T47D (cell line): ENCODE measurements around the gene NAV3.

ENCODE experiments used
- DNase-seq, 2 experiments: peaks; one replicate each; pipeline versions ENCODE4 v3.0.0 to v3.0.0-alpha.2; 2011 to 2012; ENCODE audit warnings: low read depth in 1 of 2, low spot score in 1 of 2
- JUND ChIP-seq: IDR thresholded peaks from 2 replicates; pipeline ENCODE4 v1.6.1; 2012; ENCODE audit warnings: low read depth
- in situ Hi-C: cut with HindIII; loops from 2 replicates; pipeline ENCODE4 v1.10.0; 2016; ENCODE audit warnings: low sequenced_read_pairs, low pct_unique_long_range_greater_than_20kb

Gene NAV3

GRCh38 chr12:78018171-78018910 lies 187.6 kb downstream of the NAV3 start:
- in situ Hi-C loops = no loop called here
- no peak for TF ChIP-seq JUND
- DNase-seq = no peak

GRCh38 chr12:78018939-78019338 lies 188.2 kb downstream of the NAV3 start:
- in situ Hi-C loops = no loop called here
- DNase-seq = no peak
- no peak for TF ChIP-seq JUND

- no peak for TF ChIP-seq JUND
- in situ Hi-C loops = no loop called here
- DNase-seq = no peak
Observed at GRCh38 chr12:78028426-78028825, 197.7 kb downstream of the NAV3 start.

- DNase-seq = no peak
- in situ Hi-C loops = no loop called here
- no peak for TF ChIP-seq JUND
Observed at GRCh38 chr12:78034025-78034424, 203.3 kb downstream of the NAV3 start.

GRCh38 chr12:78035901-78036606 lies 205.4 kb downstream of the NAV3 start:
- in situ Hi-C loops = no loop called here
- peak in 1 of 2 experiments; percentile 29 for DNase-seq
- TF ChIP-seq JUND = no peak

GRCh38 chr12:78036874-78037273 lies 206.2 kb downstream of the NAV3 start:
- DNase-seq = no peak
- no peak for TF ChIP-seq JUND
- in situ Hi-C loops = no loop called here

GRCh38 chr12:78037707-78038106 lies 207.0 kb downstream of the NAV3 start:
- no peak for TF ChIP-seq JUND
- in situ Hi-C loops = no loop called here
- DNase-seq = no peak

GRCh38 chr12:78038541-78038940 lies 207.8 kb downstream of the NAV3 start:
- no peak for DNase-seq
- TF ChIP-seq JUND = no peak
- in situ Hi-C loops = no loop called here

- in situ Hi-C loops = no loop called here
- TF ChIP-seq JUND = no peak
- DNase-seq = no peak
Observed at GRCh38 chr12:78038986-78039385, 208.3 kb downstream of the NAV3 start.

GRCh38 chr12:78040111-78040510 lies 209.4 kb downstream of the NAV3 start:
- DNase-seq = no peak
- in situ Hi-C loops = no loop called here
- no peak for TF ChIP-seq JUND

GRCh38 chr12:78050790-78051189 lies 220.1 kb downstream of the NAV3 start:
- in situ Hi-C loops = no loop called here
- TF ChIP-seq JUND = no peak
- DNase-seq = no peak

- no peak for TF ChIP-seq JUND
- in situ Hi-C loops = no loop called here
- DNase-seq = no peak
Observed at GRCh38 chr12:78055545-78055944, 224.9 kb downstream of the NAV3 start.

- in situ Hi-C loops = no loop called here
- TF ChIP-seq JUND = no peak
- no peak for DNase-seq
Observed at GRCh38 chr12:78057075-78057474, 226.4 kb downstream of the NAV3 start.
